H7 (cell line): ENCODE data around the gene GALNT9. TPM values are rescaled to one million over a fixed set of nuclear protein-coding genes. Genes with fewer than 3 reads are reported as not detected.

Experiments used
- DNase-seq: peaks from one replicate; pipeline ENCODE4 v3.0.0; 2012
- H3K27me3 ChIP-seq: 2 replicates; pipeline ENCODE4 v1.6.0; 2011; ENCODE audit warnings: mild to moderate bottlenecking, low read length; ENCODE audit not compliant: control insufficient read depth, insufficient read depth
- H3K36me3 ChIP-seq: replicated peaks from 2 replicates; pipeline ENCODE4 v1.5.1; 2011; ENCODE audit warnings: low read length; ENCODE audit not compliant: control insufficient read depth, insufficient read depth
- H3K4me3 ChIP-seq: 2 replicates; pipeline ENCODE4 v1.5.1; 2011; ENCODE audit warnings: low read depth, mild to moderate bottlenecking, control low read depth, low read length, moderate library complexity; ENCODE audit not compliant: insufficient read depth
- total RNA-seq: library from RNA; depleted of rRNA; stranded (reverse); fragments of >200 nt; shearing (Covaris generic); gene quantifications from 2 replicates; pipeline ENCODE4 v1.2.3, GENCODE V29; 2014

The GALNT9 gene
- total RNA-seq, 1 experiment from 2014 or later = 0.45 TPM

- H3K4me3 ChIP-seq = no peak overlapping the region
- no peak for DNase-seq
- H3K36me3 ChIP-seq = no peaks in the 10 kb centered on the region
- H3K27me3 ChIP-seq = no peaks in the 10 kb centered on the region; the same call in 1 of the 2 replicates
Observed at GRCh38 chr12:132319991-132320570, 9.3 kb downstream of the GALNT9 start.

GRCh38 chr12:132319359-132319950, 9.9 kb downstream of the GALNT9 start:
- no peak for DNase-seq
- no peaks in the 10 kb centered on the region; the same call in 1 of the 2 replicates for H3K27me3 ChIP-seq

GRCh38 chr12:132318618-132319033, 10.8 kb downstream of the GALNT9 start:
- Histone ChIP-seq H3K36me3 (no peaks in the 10 kb centered on the region), H3K27me3 (no peaks in the 10 kb centered on the region; the same call in 1 of the 2 replicates), H3K4me3 (no peak overlapping the region)
- DNase-seq = no peak

More at GRCh38 chr12:132319359-132319950, 9.9 kb downstream of the GALNT9 start:
- H3K36me3 ChIP-seq = no peaks in the 10 kb centered on the region
- no peak overlapping the region for H3K4me3 ChIP-seq

- H3K27me3 ChIP-seq = no peaks in the 10 kb centered on the region; the same call in 1 of the 2 replicates
- no peak for DNase-seq
- H3K4me3 ChIP-seq = no peak overlapping the region
- no peaks in the 10 kb centered on the region for H3K36me3 ChIP-seq
Observed at GRCh38 chr12:132318135-132318534, 11.3 kb downstream of the GALNT9 start.

GRCh38 chr12:132317233-132317938, 12.0 kb downstream of the GALNT9 start:
- DNase-seq = no peak
- Histone ChIP-seq H3K36me3 (no peaks in the 10 kb centered on the region), H3K27me3 (no peaks in the 10 kb centered on the region; the same call in 1 of the 2 replicates), H3K4me3 (no peak overlapping the region)

GRCh38 chr12:132316497-132317232, 12.7 kb downstream of the GALNT9 start:
- Histone ChIP-seq H3K27me3 (no peaks in the 10 kb centered on the region; the same call in 1 of the 2 replicates), H3K4me3 (no peak overlapping the region), H3K36me3 (no peaks in the 10 kb centered on the region)
- no peak for DNase-seq

- no peak for DNase-seq
- Histone ChIP-seq H3K27me3 (no peaks in the 10 kb centered on the region; the same call in 1 of the 2 replicates), H3K36me3 (no peaks in the 10 kb centered on the region), H3K4me3 (no peak overlapping the region)
Observed at GRCh38 chr12:132315951-132316350, 13.4 kb downstream of the GALNT9 start.

- DNase-seq = no peak
- H3K4me3 ChIP-seq = no peak overlapping the region
- H3K27me3 ChIP-seq = no peaks in the 10 kb centered on the region; the same call in 1 of the 2 replicates
- no peaks in the 10 kb centered on the region for H3K36me3 ChIP-seq
Observed at GRCh38 chr12:132315507-132315906, 13.9 kb downstream of the GALNT9 start.

- no peaks in the 10 kb centered on the region for H3K36me3 ChIP-seq
- DNase-seq = no peak
- H3K4me3 ChIP-seq = no peak overlapping the region
- no peaks in the 10 kb centered on the region; the same call in 1 of the 2 replicates for H3K27me3 ChIP-seq
Observed at GRCh38 chr12:132314516-132315233, 14.7 kb downstream of the GALNT9 start.

GRCh38 chr12:132314035-132314434, 15.4 kb downstream of the GALNT9 start:
- no peaks in the 10 kb centered on the region for H3K36me3 ChIP-seq
- H3K27me3 ChIP-seq = no peaks in the 10 kb centered on the region; the same call in 1 of the 2 replicates
- no peak overlapping the region for H3K4me3 ChIP-seq
- no peak for DNase-seq

GRCh38 chr12:132313182-132313581, 16.2 kb downstream of the GALNT9 start:
- DNase-seq = no peak
- H3K36me3 ChIP-seq = no peaks in the 10 kb centered on the region
- no peaks in the 10 kb centered on the region for H3K27me3 ChIP-seq
- H3K4me3 ChIP-seq = no peak overlapping the region

- H3K27me3 ChIP-seq = no peaks in the 10 kb centered on the region
- no peak for DNase-seq
- H3K36me3 ChIP-seq = no peaks in the 10 kb centered on the region
- H3K4me3 ChIP-seq = no peak overlapping the region
Observed at GRCh38 chr12:132312516-132312915, 16.9 kb downstream of the GALNT9 start.

GRCh38 chr12:132311201-132311915, 18.0 kb downstream of the GALNT9 start:
- no peaks in the 10 kb centered on the region for H3K36me3 ChIP-seq
- DNase-seq = no peak
- no peak overlapping the region for H3K4me3 ChIP-seq
- no peaks in the 10 kb centered on the region for H3K27me3 ChIP-seq
